Frontal cortex (tissue), 4 donors: ENCODE data around the gene NUTM2B. TPM values are rescaled to one million over a fixed set of nuclear protein-coding genes. Genes with fewer than 3 reads are reported as not detected.
"Not testable (repeated sequence)": the region's sequence is repeated elsewhere in the genome, so short reads cannot be mapped to it uniquely, and the experiment has no call there.

Experiments
- DNase-seq, 2 donors: peaks; one replicate each; pipeline ENCODE4 v3.0.0; 2012; ENCODE audit warnings: low spot score in 2 of 2
- FAIRE-seq: peaks from 2 replicates; lab custom pipeline; 2012; peaks lifted over from hg19 to GRCh38; lab: Jason Lieb, UNC
- total RNA-seq: library from RNA; depleted of rRNA; stranded (reverse); fragments of >200 nt; gene quantifications from one replicate; pipeline ENCODE4 v1.2.3, GENCODE V29; 2014
- donor health status: control.
- donor health status: control.
- donor health status: control.

NUTM2B gene, protein sequence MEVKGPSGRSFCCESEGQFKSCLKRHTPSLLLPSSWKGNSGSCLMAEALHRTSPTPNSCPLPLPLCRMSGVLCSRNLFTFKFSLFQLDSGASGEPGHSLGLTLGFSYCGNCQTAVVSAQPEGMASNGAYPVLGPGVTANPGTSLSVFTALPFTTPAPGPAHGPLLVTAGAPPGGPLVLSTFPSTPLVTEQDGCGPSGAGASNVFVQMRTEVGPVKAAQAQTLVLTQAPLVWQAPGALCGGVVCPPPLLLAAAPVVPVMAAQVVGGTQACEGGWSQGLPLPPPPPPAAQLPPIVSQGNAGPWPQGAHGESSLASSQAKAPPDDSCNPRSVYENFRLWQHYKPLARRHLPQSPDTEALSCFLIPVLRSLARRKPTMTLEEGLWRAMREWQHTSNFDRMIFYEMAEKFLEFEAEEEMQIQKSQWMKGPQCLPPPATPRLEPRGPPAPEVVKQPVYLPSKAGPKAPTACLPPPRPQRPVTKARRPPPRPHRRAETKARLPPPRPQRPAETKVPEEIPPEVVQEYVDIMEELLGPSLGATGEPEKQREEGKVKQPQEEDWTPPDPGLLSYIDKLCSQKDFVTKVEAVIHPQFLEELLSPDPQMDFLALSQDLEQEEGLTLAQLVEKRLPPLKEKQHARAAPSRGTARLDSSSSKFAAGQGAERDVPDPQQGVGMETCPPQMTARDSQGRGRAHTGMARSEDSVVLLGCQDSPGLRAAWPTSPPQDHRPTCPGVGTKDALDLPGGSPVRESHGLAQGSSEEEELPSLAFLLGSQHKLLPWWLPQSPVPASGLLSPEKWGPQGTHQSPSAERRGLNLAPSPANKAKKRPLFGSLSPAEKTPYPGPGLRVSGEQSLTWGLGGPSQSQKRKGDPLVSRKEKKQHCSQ
- total RNA-seq = 1.6 TPM

DNA sequence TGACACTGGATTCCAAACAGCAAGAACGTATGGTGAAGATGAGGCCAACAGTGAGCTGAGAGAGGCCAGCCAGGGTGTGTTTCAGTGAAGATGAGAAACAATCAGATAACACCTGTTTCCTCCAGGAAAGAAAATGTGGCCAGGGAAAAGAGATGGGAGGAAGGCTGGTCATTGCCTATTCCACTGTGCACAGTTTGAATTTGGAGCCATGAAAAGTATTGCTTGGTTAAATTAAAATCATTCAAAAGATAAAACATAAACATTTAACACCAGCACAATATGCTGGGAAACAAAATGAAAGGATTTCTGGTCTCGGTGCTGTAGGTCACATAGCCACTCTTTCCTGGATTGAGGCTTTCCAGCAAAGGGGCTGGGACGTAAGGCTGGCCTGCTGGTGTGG, at the start of gene NUTM2B:
Gene NUTM2B, plus strand, starts transcription at position 301 of the 400 bp plus-strand sequence. CDS start 383 bp downstream, outside the sequence.
- DNase-seq, FAIRE-seq: not testable (repeated sequence)

DNA sequence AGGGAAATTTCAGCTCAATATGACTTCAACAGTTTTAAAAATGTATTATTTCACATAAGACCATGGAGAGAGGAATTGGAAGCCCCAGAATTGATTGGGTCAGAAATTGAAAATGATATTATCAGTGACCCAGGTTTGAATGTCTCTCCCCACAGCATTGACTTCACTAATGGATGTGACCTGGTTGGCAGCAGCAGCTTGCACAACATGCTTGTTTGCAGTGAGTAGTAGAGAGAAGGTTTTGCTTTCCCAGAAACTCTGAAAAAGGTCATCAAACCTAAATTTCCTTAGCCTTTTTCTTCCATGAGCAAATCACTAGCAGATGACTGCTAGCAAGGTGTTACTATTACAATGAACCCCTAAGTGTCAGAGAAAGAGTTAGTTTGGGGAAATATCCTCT, 39.7 kb upstream of the NUTM2B start:
- FAIRE-seq, DNase-seq: not testable (repeated sequence)

DNA sequence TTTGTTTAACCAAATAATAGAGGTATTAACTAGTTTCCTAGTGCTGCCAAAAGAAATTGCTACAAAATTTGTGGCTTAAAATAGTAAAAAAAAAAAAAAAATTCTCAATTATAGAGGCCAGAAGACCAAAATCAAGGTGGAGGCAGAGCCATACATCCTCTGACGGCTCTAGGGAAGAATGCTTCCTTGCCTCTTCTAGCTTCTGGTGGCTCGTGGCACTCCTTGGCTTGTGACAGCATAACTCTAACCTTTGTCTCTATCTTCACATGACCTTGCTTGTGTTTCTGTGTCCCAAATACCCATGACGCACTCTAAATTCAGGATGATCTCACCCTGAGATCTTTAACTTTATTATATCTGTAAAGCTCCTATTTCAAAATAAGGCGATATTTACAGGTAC, 38.3 kb upstream of the NUTM2B start:
- FAIRE-seq, DNase-seq: not testable (repeated sequence)

DNA sequence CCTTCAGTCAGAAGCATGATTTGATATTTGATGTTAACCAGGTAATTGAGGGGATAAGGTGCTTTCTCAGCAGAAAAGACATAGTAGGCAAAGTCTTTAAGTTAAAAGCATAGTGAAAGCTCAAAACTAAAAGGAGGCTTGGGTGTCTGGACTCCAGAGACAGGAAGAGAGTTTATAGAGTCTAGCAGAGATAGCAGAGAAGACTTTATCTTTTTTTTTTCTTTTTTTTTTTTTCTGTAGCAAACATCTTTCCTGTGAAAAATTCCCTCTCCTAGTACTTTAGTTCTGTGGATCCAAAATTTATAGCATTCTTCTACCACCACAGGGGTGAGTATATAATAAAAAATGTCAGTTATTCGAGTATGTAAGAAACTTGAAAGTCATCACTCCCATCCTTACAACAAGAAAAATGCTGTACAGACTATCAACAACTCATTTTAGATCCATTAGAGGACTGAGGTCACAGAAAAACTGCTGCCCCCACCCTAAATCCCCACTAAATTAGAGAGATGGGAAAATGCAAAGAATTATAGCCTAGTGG, 33.7 kb upstream of the NUTM2B start:
- DNase-seq, FAIRE-seq: not testable (repeated sequence)

DNA sequence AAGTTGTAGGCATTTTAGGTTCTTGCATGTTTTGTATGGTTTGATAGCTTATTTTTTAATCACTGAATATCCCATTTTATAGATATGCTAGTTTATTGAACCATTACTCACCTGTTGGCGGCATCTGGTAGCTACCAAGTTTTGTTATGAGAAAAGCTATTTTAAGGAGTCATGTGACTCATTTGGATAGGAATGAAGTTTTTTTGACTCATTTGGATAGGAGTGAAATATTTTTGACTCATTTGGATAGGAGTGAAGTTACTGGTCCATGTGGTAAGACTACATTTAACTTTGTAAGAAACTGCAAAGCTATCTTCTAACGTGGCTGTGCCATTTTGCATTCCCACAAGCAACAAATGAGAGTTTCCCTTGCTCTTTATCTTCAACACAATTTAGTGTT, 28.1 kb upstream of the NUTM2B start:
- DNase-seq, FAIRE-seq: not testable (repeated sequence)

DNA sequence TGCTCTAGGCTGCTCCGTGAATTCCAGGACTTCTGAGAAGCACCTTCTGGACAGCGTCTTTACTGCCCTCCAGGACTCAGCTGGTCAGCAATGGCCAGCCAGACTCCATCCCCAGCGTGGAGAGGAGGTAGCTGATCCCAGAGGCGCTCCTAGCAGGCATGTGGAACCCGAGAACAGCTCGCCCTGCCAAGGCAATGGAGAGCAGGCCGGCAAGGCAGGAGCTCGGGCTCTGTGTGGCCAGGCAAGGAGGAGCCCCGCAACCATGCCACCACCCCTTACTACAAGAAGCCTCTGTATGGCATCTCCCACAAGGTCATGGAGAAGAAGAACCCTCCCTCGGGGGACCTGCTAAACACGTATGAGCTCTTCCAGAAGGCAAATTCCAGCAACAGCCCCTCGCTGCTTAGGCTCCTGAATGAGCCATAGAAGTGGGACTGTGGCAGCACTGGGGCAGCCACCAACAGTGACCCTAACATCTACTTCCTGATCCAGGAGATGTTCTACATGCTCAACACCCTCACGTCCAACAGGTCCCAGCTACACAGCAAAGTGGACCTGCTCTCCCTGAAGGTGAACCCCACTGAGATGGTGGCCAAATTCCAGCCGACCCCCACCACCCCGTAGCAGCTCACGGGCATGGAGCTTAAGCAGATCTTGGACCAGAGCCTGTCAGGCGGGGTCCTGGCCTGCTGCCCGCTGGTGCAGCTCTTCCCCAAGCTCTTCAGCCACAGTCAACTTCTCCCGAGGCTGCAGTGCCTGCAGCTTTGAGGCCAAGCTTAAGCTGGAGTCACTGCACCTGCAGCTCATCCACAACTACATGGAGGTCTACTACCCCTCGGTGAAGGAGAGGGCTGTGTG, 19.8 kb upstream of the NUTM2B start:
- not testable (repeated sequence) for FAIRE-seq, DNase-seq

DNA sequence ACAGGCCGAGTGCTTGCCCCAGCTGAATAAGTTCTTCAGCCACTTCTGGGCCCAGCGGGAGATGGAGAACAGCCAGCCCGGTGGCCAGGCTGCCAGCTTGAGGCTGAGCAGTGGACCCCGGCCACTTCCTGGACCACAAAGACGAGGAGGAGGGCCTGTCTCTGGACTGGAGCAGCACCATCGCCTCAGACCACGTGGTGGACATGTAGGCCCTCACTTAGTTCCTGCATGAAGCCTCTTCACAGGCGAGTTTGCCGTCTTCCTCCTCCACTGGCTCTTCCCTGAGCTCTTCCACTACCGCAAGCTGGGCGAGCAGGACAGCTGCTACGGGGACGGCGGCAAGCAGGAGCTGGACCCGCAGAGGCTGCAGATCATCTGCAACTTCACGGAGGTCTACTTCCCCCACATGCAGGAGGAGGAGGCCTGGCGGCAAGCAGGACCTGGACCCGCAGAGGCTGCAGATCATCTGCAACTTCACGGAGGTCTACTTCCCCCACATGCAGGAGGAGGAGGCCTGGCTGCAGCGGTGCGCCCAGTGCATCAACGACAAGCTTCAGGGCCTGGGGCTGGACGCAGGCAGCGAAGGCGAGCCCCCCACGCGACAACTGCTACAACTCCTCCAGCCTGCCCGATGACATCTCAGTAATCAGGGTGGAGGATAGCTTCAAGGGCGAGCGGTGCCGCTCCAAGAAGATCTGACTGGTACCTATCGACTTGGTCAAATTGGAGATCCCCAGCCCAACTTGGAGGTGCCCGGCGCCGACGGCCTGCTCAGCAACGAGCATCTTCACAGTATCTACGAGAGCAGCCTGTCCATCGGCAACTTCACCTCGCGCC, 18.9 kb upstream of the NUTM2B start:
- FAIRE-seq, DNase-seq: not testable (repeated sequence)

DNA sequence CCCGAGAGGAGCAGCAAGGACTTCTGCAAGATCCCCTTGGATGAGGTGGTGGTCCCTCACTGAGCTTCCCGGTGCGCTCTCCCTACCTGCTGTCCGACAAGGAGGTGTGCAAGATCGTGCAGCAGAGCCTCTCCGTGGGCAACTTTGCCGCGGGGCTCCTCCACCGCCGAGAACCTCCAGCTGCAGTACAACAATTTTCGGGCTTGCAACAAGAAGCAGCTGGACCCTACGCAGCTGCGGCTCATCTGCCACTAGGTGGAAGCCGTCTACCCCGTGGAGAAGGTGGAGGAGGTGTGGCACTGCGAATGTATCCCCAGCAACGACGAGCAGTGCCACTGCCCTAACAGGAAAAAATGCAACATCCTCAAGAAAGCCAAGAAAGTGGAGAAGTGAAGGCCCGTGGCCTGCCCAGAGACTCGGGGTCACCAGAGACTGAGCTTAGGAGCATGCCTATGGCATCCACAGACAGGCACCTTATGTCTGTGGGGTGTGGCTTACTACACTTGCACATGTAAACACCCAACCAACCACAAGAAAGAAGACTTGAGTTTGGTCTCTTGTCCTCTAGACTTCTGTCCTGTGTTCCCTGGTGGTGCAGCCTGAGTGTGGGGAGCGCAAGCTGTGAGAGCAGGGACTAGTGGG, 17.9 kb upstream of the NUTM2B start:
- not testable (repeated sequence) for FAIRE-seq

DNA sequence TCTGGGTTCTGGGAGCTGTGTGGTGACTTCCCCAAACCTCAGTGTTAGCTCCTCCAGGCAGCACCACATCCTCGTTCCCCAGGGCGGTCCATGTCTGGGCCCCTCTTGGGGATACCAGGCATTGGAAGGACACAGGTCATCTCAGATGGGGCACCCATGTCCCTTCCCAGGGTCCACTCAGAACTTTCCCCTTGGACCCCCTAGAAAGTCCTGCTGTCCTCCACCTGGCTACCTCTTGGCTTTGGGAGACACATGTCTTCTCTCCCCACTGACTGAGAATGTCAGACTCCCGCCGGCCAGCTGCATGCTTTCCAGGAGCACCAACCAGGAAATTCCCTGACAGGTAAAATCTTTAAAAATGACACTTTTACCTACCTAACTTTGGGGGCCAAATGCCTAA, 16.4 kb upstream of the NUTM2B start:
- DNase-seq, FAIRE-seq: not testable (repeated sequence)

More for the DNA sequence above, 17.9 kb upstream of the NUTM2B start:
- not testable (repeated sequence) for DNase-seq

DNA sequence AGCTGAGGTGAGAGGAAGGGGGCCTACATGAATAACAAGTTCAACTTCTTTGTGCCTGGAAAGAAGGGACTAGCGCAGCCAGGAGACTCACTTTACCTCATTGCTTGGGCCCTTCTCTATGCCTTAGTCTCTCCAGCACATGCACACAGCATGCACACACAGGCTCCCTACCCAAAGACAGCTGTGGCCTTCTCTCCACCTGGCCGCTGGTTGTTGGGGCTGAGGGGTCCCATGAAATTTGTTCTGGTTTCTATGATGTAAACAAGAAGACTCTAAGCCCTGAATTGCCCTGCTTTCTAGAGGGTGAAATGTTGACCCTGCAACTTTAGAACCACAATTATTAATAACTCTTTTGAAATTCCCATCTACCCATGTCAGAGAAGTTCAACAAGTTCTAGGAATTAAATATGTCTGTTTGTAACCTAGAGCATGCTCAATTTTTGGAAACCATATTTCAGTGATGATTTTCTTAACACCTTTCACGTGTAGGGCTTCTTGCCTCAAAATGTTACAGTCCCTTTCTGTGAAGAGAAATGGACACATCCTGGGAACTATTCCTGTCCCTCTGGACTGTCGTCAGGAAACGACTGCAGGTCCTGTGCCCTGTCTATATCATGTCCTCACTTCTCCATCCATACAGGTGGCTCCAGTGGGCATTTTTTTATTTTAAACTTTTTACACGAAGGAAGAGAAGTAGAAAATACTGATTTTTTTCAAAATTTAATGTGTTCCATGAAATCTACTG, 15.4 kb upstream of the NUTM2B start:
- DNase-seq, FAIRE-seq: not testable (repeated sequence)

DNA sequence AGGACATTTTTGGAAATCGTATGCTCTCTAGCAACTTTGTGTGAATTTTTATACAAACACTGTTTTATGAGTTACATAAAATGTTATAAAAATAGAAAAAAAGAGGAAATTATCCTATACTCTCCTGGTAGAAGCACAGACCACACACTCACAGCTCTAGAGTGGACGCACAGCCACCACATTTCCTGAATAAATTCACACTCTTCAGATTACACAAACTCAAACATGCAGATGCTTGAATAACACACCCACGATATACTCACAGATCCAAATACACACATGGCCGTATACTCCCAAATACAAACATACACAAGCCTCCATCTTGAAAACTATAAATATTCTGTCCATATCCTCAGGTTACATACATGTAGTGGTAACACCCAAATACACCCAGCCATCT, 14.2 kb upstream of the NUTM2B start:
- not testable (repeated sequence) for FAIRE-seq

DNA sequence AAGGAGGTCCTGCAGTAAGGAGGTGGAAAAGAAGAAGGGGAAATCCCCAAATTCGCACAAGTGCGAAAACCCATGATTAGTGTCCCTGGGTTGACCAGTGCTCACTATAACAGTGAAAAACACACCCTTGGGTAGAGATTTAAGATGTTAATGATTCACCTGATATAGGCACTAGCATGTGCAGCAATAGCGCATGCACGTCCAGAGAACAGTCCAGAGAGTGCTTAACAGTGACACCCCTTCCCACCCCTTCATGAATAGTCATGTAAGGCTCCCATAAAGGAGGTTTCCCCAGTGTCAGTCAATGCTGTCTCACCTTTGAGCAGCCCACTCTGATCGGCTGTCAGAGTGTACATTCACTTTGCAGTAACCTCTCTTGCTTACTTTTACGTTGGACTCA, 6.4 kb upstream of the NUTM2B start:
- FAIRE-seq, DNase-seq: not testable (repeated sequence)

More for the DNA sequence above, 14.2 kb upstream of the NUTM2B start:
- DNase-seq = not testable (repeated sequence)

DNA sequence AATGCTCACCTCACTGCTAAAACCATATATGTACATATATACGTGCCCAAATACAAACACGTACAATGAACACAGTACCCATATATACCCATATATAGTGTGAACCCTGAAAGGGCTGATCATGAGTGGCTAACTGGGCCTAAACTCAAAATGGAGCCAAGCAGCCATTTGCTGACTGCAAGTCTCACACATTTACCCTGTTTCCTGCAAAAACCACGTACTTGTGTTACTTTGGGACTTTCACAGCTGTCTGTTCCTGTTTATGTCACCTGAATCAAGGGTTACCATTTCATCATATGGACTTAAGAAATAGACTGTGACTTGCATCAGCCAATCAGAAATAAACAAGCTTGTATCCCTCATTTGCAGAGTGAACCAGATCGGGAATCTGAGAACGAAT, 5.9 kb upstream of the NUTM2B start:
- not testable (repeated sequence) for FAIRE-seq

DNA sequence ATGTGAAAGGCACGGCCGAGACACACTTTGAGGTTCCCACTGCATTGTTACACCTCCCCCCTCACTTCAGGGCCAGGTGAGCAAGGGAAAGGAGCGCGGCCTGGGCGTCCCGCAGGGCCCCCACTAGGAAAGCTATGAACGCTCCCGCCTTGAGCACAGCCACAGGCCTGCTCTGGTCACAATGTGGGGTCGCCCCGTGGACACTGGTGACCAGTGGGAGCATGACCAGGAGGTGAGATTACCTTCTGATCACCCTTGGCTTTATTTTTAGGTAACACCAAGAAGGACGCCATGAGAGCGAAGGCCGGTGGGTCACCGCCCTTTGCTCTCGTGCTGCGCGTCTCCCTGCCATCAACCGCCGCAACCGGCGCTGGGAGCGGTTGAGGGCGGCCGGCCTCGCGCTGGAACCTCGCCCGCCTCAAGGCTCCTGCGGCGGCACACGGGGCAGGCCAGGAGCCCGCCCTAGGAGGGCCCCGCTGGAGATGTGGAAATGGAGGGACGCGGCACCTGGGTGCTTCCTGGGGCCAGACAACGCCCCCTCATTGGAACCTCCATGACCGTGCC, 2.6 kb upstream of the NUTM2B start:
- FAIRE-seq, DNase-seq: not testable (repeated sequence)

More for the DNA sequence above, 5.9 kb upstream of the NUTM2B start:
- DNase-seq = not testable (repeated sequence)

DNA sequence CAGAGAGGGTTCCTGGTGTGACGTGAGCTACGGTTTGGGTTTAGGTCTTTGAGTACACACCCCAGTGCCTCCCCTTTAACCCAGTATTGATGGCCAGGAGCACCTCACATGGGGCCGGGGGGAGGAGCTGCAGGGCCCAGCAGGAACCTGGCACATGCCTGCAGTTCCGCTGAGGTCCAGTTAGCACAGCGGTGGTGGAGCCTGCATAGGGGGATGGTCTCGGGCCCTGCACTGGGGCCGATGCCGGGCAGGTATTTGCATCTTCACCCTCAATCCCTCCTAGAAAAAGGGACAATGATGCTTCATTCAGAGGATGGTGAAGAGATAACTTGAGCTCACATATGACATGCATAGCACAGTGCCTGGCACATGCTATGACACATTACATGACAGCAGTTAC, 4.0 kb downstream of the NUTM2B start:
- FAIRE-seq, DNase-seq: not testable (repeated sequence)

DNA sequence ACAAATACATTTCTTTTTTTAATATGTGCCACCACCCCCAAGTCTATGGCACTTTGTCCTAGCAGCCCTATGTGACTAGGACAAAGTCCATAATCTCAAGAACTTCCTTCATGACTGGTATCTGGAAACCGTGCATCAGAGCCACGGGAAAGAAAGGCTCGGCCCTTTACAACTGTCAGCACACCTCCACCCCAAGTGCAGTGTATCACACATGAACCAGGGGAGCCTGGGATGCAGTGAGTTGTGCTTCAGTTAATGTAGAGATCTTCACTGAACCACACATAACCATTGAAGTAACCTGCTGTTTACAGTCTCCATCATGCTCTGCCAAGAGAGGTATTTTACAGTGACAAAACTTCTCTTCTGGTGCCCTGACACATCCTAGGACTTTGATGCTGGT, 11.9 kb downstream of the NUTM2B start:
- FAIRE-seq, DNase-seq: not testable (repeated sequence)
